ENCODE results near the gene OCSTAMP.

DNA sequence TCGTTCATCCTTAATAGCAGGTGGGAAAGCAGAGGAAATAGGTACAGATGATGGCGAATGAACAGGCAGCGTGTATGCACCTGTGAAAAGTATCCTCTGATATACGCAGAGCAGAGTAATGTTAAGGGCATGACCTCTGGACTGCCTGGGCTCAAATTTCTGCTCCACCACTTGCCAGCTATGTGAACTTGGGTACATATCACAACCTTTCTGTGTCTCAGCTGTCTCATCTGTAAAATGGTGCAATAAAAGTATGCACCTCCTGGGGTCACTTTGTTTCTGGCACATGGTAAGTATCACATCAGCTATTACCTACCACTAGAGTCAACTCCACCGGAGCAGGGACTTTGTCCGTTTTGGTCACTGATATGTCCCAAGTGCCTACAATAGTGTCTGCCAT lies 2.5 kb downstream of the OCSTAMP start:
- TF ChIP-seq, protein P1, sequence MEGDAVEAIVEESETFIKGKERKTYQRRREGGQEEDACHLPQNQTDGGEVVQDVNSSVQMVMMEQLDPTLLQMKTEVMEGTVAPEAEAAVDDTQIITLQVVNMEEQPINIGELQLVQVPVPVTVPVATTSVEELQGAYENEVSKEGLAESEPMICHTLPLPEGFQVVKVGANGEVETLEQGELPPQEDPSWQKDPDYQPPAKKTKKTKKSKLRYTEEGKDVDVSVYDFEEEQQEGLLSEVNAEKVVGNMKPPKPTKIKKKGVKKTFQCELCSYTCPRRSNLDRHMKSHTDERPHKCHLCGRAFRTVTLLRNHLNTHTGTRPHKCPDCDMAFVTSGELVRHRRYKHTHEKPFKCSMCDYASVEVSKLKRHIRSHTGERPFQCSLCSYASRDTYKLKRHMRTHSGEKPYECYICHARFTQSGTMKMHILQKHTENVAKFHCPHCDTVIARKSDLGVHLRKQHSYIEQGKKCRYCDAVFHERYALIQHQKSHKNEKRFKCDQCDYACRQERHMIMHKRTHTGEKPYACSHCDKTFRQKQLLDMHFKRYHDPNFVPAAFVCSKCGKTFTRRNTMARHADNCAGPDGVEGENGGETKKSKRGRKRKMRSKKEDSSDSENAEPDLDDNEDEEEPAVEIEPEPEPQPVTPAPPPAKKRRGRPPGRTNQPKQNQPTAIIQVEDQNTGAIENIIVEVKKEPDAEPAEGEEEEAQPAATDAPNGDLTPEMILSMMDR (IDR thresholded peaks at IDR 0.05; ENCODE audit: low read length): no peak
- TF ChIP-seq EZH2 (IDR thresholded peaks at IDR 0.05; ENCODE audit: borderline replicate concordance, low read length): no peak
